Stimulated activated CD4-positive, alpha-beta T cell treated with anti-CD3 and anti-CD28 coated beads, Interleukin-2, amount 100 ng/mL, for 24 hours (primary cell): ENCODE results near the gene CAMKK1.

Experiments used
- DNase-seq, 2 donors: peaks; one replicate each; pipeline ENCODE4 v3.0.0-alpha.2; 2020

The CAMKK1 gene

GRCh38 chr17:3893003-3893719, at the start of gene CAMKK1:
Gene CAMKK1 (minus strand): TSS chr17:3893053. CDS start chr17:3885687, 7,366 bp downstream.
- peak; percentile 87 to 92 for DNase-seq

DNA sequence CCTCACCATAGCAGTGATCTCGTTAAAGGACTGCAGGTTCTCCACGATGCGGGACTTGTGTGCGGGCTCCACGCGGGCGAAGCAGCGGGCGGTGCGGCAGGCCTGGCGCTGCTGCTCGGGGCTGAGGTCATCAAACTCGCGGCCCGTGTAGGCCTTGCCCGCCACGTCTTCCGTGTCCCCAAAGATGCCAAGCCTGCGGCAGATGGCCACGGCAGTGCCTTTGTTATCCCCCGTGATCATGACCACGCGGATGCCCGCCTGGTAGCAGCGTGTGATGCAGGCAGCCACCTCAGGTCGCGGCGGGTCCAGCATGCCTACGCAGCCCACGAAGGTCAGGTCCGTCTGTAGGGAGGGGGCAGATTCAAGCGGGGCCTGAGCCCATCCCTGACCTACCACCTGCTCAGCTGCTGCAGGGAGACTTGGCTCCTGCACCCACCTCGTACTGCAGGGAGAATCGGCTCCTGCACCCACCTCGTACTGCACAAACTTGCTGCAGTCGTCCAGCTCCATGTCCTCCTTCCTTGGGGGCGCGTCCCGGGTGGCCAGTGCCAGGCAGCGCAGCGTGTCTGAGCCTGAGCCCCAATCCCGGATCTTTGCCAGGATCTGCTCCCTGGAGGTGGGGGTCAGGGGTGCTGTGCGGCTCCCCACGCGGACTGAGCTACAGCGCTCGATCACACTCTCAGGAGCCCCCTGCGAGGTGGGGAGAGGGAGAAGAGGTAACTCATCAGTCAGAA, 48.3 kb upstream of the CAMKK1 start:
- no peak for DNase-seq

GRCh38 chr17:3937359-3937758, 44.5 kb upstream of the CAMKK1 start:
- no peak for DNase-seq

DNA sequence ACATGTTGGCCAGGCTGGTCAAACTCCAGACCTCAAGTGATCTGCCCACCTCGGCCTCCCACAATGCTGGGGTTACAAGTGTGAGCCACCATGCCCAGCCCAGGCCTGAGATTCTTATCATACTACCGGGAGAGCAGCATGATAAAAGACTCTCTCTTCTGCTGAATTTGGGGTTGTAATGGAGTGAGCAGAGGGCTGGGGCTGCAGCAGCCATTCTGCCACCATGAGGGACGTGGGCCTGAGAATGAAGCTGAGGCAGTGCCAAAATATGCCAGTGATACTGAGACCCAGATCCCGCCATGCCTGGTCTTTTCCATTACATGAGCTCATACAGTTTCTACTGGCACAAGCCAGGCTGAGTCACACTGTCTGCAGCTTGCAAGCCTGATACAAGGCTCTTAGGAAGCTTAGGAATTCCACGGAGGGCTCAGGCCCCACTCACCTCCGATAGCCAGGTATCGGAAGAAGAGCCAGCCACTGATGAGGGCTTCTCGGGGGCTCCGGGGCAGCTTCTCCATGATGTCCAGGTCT, 43.0 kb upstream of the CAMKK1 start:
- no peak for DNase-seq

GRCh38 chr17:3935140-3935542, 42.3 kb upstream of the CAMKK1 start:
- DNase-seq: peak in 1 of 2 donors; percentile 30

GRCh38 chr17:3929764-3930163, 36.9 kb upstream of the CAMKK1 start:
- DNase-seq: no peak

GRCh38 chr17:3929181-3929580, 36.3 kb upstream of the CAMKK1 start:
- no peak for DNase-seq

GRCh38 chr17:3928406-3928805, 35.6 kb upstream of the CAMKK1 start:
- DNase-seq: no peak

DNA sequence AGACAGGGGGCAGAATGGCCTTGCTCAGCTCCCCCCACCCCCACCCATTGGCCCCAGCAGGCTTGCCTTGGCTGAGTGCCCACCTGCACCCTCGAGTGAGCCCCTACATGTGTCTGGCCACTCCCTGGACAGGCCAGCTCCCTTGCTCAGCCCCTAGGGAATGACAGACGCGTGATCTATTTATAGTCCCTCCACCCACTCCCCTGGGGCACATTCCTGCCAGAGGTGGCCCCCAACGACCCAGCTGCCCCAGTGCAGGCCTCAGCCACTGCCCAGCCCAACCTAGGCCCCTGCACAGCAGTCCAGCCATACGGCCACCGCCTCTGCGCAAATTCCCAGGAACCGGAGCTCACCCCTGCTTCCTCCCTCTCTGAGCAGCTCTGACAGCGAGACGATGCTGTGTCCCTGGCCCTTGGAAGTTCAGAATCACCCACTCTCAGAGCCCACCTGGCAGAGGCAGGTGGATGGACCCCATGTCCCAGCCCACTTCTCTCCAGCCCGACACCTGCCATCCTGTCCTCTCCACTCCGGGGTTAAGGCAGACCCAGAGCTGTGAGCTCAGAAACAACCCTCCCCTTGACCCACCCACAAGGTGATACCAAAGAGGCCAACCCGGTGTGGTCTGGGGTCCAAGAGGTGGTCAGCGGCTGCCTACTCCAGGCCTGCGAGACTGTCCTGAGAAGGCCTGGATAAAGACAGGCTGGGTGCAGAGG, 34.9 kb upstream of the CAMKK1 start:
- DNase-seq: no peak

DNA sequence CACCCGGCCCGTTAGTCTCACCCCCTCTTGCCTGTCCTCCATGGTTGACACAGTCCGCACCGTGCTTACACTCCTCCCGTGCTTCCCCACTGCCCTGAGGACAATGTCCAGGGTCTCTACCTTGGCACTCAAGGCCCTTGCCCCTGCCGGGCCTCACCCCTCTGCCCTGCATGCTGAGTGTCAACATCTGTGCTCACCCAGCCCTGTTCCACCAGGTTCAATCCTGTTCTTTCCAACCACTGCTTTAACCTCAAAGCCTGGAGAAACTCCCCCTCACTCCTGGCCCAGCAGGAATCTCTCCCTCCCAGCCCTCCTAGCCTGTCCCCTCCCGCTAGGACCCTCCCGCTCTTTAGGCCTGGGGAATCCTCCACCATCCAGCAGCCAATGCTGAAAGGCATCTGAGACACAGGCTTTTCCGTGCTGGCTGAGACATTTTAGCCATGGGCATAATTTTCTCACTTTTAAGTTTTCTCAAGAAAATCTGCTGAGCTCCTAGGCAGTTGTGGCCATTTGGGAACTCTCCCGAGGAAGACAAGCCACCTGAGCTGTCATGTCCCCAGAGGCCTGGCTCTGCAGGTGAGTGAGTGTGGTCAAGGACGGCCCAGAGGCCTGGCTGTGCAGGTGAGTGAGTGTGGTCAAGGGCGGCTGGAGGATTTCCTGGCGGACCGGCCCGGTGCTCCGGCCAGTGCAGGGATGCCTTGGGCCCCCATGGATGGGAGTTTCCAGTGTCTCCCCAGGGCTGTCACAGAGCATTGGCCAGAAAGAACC, 34.2 kb upstream of the CAMKK1 start:
- DNase-seq: no peak

DNA sequence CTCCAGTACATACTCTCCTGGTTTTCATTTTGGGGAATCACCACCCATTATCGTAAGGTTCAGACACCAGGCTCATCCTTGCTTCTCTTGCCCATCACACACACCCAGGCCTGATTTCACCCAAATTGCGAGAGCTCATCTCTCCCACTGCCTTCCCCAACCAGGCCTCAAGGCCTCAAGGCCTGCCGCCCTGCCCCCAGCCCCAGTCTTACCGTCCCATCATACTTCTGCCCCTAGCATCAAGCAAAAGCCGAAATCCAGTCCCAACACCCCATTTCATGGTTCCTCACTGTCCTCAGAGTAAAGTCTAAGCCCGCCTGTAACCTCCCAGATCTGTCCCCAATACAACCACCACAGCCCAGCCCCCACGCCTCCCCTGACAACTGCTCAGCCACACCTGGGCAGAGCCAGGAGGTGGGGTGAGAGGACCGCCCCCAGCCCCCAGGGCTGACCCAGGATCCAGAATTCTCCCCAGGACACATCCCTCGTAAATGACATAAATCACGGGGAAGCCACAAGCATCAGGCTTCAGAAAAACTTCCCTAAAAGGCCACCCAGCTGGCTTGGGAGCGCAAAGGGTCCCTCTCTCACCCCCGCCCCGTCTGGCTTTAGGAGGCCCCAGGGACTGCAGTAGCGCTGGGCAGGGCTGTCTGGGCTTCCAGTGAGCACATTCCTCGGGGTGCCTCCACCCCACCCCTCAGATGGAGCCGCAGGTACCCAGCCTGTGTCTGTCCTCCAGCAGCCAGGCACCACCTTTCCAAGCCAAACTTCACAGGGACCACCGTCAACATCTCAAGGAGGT, 33.0 kb upstream of the CAMKK1 start:
- no peak for DNase-seq

DNA sequence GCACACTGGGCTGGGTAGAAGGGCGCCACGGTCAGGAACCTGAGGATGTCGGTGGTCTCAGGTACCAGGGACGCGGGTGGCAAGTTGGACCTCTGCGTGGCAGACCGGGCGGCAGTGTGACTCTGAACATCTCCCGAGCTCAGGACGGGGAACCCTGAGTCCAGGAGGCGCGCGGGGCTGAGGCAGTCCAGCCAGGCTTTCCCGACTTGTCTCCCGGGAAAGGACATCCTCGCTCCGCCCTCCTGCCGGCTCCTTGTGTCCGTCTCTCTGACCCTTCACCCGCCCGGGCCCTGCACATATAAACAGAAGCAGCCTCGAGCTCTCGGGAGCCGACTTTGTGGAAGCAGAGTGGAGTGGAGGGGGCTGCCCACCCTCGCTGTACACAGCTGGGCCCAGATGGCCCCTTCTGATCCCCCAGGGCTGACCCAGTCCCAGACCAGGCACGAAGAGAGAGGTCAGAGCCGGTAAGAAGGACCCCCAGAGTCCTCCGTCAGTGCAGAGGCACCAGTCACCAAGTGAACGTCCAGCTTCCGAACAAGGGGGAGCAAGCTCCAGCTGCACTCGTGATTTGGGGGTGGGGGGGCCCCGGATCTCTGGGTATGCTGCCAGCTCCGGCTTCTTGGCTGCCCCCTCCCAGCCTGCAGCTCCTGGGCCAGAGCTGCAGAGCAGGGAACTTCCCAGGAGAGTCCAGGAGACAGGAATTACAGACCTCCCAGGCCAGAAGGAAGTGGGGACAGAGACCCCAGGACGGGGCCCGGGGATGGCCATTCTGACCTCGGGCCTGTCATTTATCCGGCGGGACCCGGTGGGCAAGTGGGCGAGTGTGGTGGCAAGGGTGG, 31.9 kb upstream of the CAMKK1 start:
- no peak for DNase-seq

DNA sequence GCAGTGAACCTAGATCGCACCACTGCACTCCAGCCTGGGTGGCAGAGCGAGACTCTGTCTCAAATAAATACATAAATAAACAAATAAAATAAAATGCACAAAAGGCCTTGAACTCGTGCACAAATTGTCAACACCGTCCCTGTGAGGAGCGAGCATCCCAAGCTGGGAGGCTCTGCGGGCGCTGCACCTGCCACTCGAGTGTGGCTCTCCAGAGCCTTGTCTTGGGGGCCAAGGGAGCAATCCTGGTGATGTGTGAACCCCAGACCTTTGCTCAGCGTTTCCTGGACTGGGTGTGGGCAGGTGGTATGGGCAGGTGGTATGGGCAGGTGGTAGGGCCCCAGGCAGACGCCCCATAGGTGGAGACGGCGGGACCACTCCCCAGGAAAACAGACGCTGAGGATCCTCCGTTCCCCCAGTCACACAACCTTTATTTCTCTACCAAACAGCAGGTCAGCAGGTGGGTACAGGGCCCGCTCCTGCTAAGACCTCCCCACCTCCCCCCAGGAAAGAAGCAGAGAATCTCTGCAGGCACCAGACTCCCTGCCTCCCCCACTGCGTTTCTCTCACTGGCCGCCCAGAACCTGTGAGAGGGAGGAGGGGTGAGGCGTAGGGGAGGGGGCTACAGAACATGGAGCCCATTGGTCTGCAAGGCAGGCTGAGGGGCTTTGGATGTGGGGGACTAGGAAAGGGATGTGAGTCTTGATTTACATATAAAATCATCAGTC, 30.8 kb upstream of the CAMKK1 start:
- no peak for DNase-seq

DNA sequence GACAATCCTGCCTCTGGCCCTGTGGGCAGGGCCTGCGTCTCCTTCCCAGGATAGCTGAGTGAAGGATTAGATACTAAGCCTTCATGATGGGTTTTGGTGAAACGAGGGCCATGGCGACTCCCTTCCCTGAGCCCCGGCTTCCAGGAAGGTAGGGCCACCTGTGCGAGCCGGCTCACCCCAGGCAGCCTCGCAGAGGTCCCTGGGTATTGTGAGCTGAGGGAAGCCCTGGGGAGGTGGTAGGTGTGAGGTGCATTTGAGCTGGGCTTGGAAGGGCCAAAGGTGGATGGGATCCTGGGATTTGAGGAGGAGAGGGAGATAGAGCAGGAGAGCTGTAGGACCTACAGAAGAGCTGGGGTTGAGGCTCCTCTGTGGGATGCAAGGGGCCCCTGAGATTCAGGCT, 29.9 kb upstream of the CAMKK1 start:
- no peak for DNase-seq

DNA sequence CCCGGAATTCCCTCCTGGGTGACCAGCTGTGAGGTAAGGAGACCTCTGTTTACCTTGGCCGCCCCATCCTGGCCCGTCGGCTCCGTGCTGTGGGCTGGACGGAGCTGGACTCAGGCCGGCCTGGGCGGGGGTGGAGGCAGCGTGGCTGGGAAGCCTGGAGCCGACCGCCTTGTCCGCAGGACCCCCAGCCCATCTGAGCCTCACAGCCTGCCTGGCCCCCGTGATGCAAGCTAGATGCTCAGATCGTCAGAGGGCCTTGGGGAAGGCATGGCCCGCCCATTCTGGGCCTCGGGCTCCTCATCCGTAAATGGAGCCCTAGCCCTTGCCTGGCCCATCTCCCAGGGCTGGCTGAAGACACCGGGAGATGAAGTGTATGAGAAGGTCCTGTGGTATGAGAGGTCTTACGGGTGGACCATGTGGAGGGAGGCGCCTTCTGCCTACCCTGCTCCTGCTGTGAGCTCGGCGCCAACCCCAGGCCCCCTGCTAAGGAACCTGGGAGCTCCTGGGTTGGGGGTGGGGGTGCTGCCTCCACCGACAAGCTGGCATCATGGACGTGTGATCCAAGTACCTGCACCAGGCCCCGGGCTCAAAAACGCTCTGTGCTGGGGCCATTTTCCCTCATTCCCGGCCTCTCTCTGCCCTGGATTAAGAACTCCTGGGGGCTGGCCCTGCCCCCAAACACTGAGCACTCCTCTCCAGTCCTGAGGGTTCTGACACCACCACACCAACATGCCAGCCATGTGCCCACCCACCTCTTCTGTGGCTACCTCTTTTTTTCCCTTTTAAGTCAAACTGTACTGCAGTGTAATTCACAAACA, 28.9 kb upstream of the CAMKK1 start:
- no peak for DNase-seq

DNA sequence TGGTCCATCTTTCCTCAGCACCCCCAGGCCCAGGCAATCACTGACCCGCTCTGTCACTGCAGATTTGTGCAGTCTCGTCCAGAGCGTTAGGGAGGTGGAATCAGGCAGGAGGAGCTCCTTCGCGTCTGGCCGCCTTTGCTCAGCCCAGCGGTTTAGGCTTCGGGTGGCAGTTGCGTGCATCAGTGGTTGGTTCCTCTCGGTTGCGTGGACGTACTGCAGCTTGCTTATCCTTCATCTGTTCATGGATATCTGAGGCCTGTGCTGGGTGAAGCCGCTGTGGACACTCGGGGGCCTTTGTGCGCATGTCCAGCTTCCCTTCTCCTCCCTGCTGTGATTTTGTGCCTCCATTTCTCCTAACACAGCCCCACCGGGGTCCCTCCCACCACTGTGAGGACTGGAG, 28.2 kb upstream of the CAMKK1 start:
- no peak for DNase-seq

DNA sequence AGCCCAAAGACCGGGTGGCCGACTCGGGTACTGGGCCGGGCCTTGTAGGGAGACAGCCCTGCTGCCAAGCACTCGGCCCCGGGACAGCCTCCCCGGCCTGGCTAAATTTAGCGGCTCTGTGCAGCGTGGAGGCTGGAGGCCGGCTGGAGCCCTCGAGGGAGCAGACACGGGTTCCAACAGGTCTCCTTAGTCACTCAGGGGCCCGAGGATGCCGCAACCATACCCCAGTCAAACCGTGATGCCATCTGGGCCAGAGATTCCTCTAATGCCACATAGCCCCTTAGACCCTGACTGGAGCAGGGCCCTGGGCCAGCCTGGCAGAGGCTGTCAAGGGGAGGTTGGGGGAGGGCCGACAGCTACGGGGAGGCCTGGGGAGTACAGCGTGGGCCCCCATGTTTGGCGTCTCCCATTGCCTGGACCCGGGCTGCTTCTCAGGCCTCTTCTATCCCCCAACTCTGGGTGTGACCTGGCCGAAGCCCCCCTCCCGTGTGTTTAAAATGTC, 26.3 kb upstream of the CAMKK1 start:
- DNase-seq: no peak

GRCh38 chr17:3918372-3919122, 25.7 kb upstream of the CAMKK1 start:
- no peak for DNase-seq
